Activated T-helper 2 cell treated with anti-CD3 and anti-CD28 coated beads, Interferon-gamma antibody, Interleukin-2, Interleukin-4, amounts not matched to agents 10 μg/mL and 5 μg/mL and 100 μg/mL, durations not matched to agents 14 hours and 24 hours and 36 hours (primary cell): Measurements from ENCODE around the gene RBMS3. TPM values are rescaled to one million over a fixed set of nuclear protein-coding genes. Genes with fewer than 3 reads are reported as not detected.
A peak's percentile ranks its signal among the peaks of the same experiment; 100 is the strongest.

Experiments
- DNase-seq: peaks from one replicate; pipeline ENCODE4 v3.0.0; 2021; ENCODE audit warnings: low spot score
- H3K27ac Mint-ChIP-seq: one replicate; pipeline ENCODE4 v1.8.0; 2021; ENCODE audit warnings: mixed read lengths
- H3K27me3 Mint-ChIP-seq: one replicate; pipeline ENCODE4 v1.8.0; 2021; ENCODE audit warnings: low read depth, mixed read lengths
- H3K36me3 Mint-ChIP-seq: one replicate; pipeline ENCODE4 v1.8.0; 2021; ENCODE audit warnings: low read depth, mixed read lengths
- H3K4me1 Mint-ChIP-seq: one replicate; pipeline ENCODE4 v1.8.0; 2021; ENCODE audit warnings: low read depth, mixed read lengths
- H3K4me3 Mint-ChIP-seq: one replicate; pipeline ENCODE4 v1.8.0; 2021; ENCODE audit warnings: low read depth, mild to moderate bottlenecking, moderate library complexity, mixed read lengths
- H3K9me3 Mint-ChIP-seq: one replicate; pipeline ENCODE4 v1.8.0; 2021; ENCODE audit warnings: mixed read lengths
- intact Hi-C: fragments of 100-400 bp; cut with micrococcal nuclease; formaldehyde crosslinking; loops from one replicate; pipeline ENCODE4 v1.15.1; 2023
- total RNA-seq: library from RNA; stranded (reverse); gene quantifications from 2 replicates; pipeline ENCODE4 v1.2.3, GENCODE V29; 2022

RBMS3 gene
- total RNA-seq, 1 donor from 2014 or later = 5.3 TPM

- no peak overlapping the region for H3K4me3 Mint-ChIP-seq
- intact Hi-C loops = no loop called here
- no peaks in the 10 kb centered on the region for H3K36me3 Mint-ChIP-seq
- H3K27me3 Mint-ChIP-seq = peaks cover 2% of the 10 kb centered on the region
- H3K27ac Mint-ChIP-seq = no peak overlapping the region
- no peaks in the 10 kb centered on the region for H3K9me3 Mint-ChIP-seq
- no peak for DNase-seq
- peaks cover 10% of the 10 kb centered on the region for H3K4me1 Mint-ChIP-seq
Observed at GRCh38 chr3:29258161-29258560, 22.7 kb upstream of the RBMS3 start.

- no peaks in the 10 kb centered on the region for H3K36me3 Mint-ChIP-seq
- H3K4me1 Mint-ChIP-seq = peaks cover 9% of the 10 kb centered on the region
- no peaks in the 10 kb centered on the region for H3K9me3 Mint-ChIP-seq
- H3K4me3 Mint-ChIP-seq = no peak overlapping the region
- H3K27ac Mint-ChIP-seq = no peak overlapping the region
- intact Hi-C loops = no loop called here
- DNase-seq = no peak
- peaks cover 2% of the 10 kb centered on the region for H3K27me3 Mint-ChIP-seq
Observed at GRCh38 chr3:29261119-29261518, 19.8 kb upstream of the RBMS3 start.

GRCh38 chr3:29263476-29263875 is 17.4 kb upstream of the RBMS3 start:
- Mint-ChIP-seq H3K27ac (no peak overlapping the region), H3K36me3 (no peaks in the 10 kb centered on the region), H3K27me3 (no peaks in the 10 kb centered on the region), H3K4me3 (no peak overlapping the region), H3K4me1 (peaks cover 2% of the 10 kb centered on the region), H3K9me3 (no peaks in the 10 kb centered on the region)
- intact Hi-C loops = no loop called here
- no peak for DNase-seq

GRCh38 chr3:29265509-29266072 is 15.3 kb upstream of the RBMS3 start:
- no peaks in the 10 kb centered on the region for H3K27me3 Mint-ChIP-seq
- no peaks in the 10 kb centered on the region for H3K36me3 Mint-ChIP-seq
- DNase-seq = no peak
- intact Hi-C loops = no loop called here
- H3K4me3 Mint-ChIP-seq = no peak overlapping the region
- H3K27ac Mint-ChIP-seq = no peak overlapping the region
- no peaks in the 10 kb centered on the region for H3K9me3 Mint-ChIP-seq
- peaks cover 2% of the 10 kb centered on the region for H3K4me1 Mint-ChIP-seq

GRCh38 chr3:29267226-29267625 is 13.6 kb upstream of the RBMS3 start:
- Mint-ChIP-seq H3K27ac (no peak overlapping the region), H3K4me3 (no peak overlapping the region), H3K9me3 (no peaks in the 10 kb centered on the region), H3K27me3 (no peaks in the 10 kb centered on the region), H3K36me3 (no peaks in the 10 kb centered on the region), H3K4me1 (no peaks in the 10 kb centered on the region)
- no peak for DNase-seq
- intact Hi-C loops = no loop called here

GRCh38 chr3:29268651-29269050 is 12.2 kb upstream of the RBMS3 start:
- Mint-ChIP-seq H3K27ac (no peak overlapping the region), H3K27me3 (no peaks in the 10 kb centered on the region), H3K36me3 (no peaks in the 10 kb centered on the region), H3K9me3 (no peaks in the 10 kb centered on the region), H3K4me3 (no peak overlapping the region), H3K4me1 (no peaks in the 10 kb centered on the region)
- DNase-seq = no peak
- intact Hi-C loops = no loop called here

GRCh38 chr3:29270752-29271151 is 10.1 kb upstream of the RBMS3 start:
- Mint-ChIP-seq H3K9me3 (no peaks in the 10 kb centered on the region), H3K27me3 (no peaks in the 10 kb centered on the region), H3K4me3 (no peak overlapping the region), H3K4me1 (peaks cover 7% of the 10 kb centered on the region), H3K27ac (no peak overlapping the region), H3K36me3 (no peaks in the 10 kb centered on the region)
- intact Hi-C loops = no loop called here
- DNase-seq = no peak

GRCh38 chr3:29271475-29271874 is 9.4 kb upstream of the RBMS3 start:
- H3K27ac Mint-ChIP-seq = no peak overlapping the region
- no peak for DNase-seq
- H3K36me3 Mint-ChIP-seq = no peaks in the 10 kb centered on the region
- H3K4me1 Mint-ChIP-seq = peaks cover 7% of the 10 kb centered on the region
- H3K9me3 Mint-ChIP-seq = no peaks in the 10 kb centered on the region
- H3K4me3 Mint-ChIP-seq = no peak overlapping the region
- intact Hi-C loops = no loop called here
- H3K27me3 Mint-ChIP-seq = no peaks in the 10 kb centered on the region

GRCh38 chr3:29274667-29275066 is 6.2 kb upstream of the RBMS3 start:
- H3K27me3 Mint-ChIP-seq = peaks cover 7% of the 10 kb centered on the region

GRCh38 chr3:29275309-29275708 is 5.6 kb upstream of the RBMS3 start:
- intact Hi-C loops = no loop called here
- DNase-seq = no peak
- Mint-ChIP-seq H3K4me1 (peaks cover 7% of the 10 kb centered on the region), H3K9me3 (no peaks in the 10 kb centered on the region), H3K36me3 (no peaks in the 10 kb centered on the region), H3K27ac (no peak overlapping the region), H3K4me3 (no peak overlapping the region), H3K27me3 (peaks cover 11% of the 10 kb centered on the region)

More at GRCh38 chr3:29274667-29275066, 6.2 kb upstream of the RBMS3 start:
- DNase-seq = no peak
- Mint-ChIP-seq H3K9me3 (no peaks in the 10 kb centered on the region), H3K27ac (peak overlapping the region; percentile 21), H3K4me3 (no peak overlapping the region), H3K4me1 (peaks cover 7% of the 10 kb centered on the region), H3K36me3 (no peaks in the 10 kb centered on the region)
- intact Hi-C loops = no loop called here

GRCh38 chr3:29277249-29277648 is 3.6 kb upstream of the RBMS3 start:
- Mint-ChIP-seq H3K36me3 (no peaks in the 10 kb centered on the region), H3K4me1 (peaks cover 21% of the 10 kb centered on the region), H3K4me3 (no peak overlapping the region), H3K9me3 (no peaks in the 10 kb centered on the region), H3K27me3 (peaks cover 17% of the 10 kb centered on the region), H3K27ac (no peak overlapping the region)
- intact Hi-C loops = no loop called here
- no peak for DNase-seq

GRCh38 chr3:29279286-29279685 is 1.6 kb upstream of the RBMS3 start:
- Mint-ChIP-seq H3K36me3 (no peaks in the 10 kb centered on the region), H3K9me3 (no peaks in the 10 kb centered on the region), H3K27ac (no peak overlapping the region), H3K27me3 (peaks cover 19% of the 10 kb centered on the region), H3K4me3 (no peak overlapping the region), H3K4me1 (peaks cover 34% of the 10 kb centered on the region)
- intact Hi-C loops = no loop called here
- no peak for DNase-seq

- Mint-ChIP-seq H3K27me3 (peaks cover 19% of the 10 kb centered on the region), H3K36me3 (no peaks in the 10 kb centered on the region), H3K9me3 (no peaks in the 10 kb centered on the region), H3K4me1 (peaks cover 30% of the 10 kb centered on the region), H3K4me3 (no peak overlapping the region), H3K27ac (no peak overlapping the region)
- intact Hi-C loops = loop anchor here (5.0 kb wide), 4 partner anchors 343 to 933 kb away; partner anchors contain the start of genes AZI2 and ZCWPW2
- DNase-seq = no peak
Observed at GRCh38 chr3:29279806-29280205, 1.1 kb upstream of the RBMS3 start.

- H3K27ac Mint-ChIP-seq = peak overlapping the region; percentile 67
- H3K9me3 Mint-ChIP-seq = no peaks in the 10 kb centered on the region
- H3K4me3 Mint-ChIP-seq = peak overlapping the region; percentile 80
- H3K27me3 Mint-ChIP-seq = peaks cover 19% of the 10 kb centered on the region
- intact Hi-C loops = loop anchor here (5.0 kb wide), 4 partner anchors 344 to 934 kb away; partner anchors contain the start of genes AZI2 and ZCWPW2
- H3K36me3 Mint-ChIP-seq = no peaks in the 10 kb centered on the region
- no peak for DNase-seq
- peaks cover 31% of the 10 kb centered on the region for H3K4me1 Mint-ChIP-seq
Observed at GRCh38 chr3:29281094-29281343, 148 bp downstream of the RBMS3 start.
